Nucleus accumbens (tissue), 56 donors: ENCODE data around the gene TNFAIP2.
"Not testable (repeated sequence)": the region's sequence is repeated elsewhere in the genome, so short reads cannot be mapped to it uniquely, and the experiment has no call there.

Source experiments
- DNase-seq, 56 donors: peaks; one replicate each; lab custom pipeline; 2025; lab: John Stamatoyannopoulos, UW

The TNFAIP2 gene

GRCh38 chr14:103146141-103146709, 23.0 kb downstream of the TNFAIP2 start:
- no peak for DNase-seq

DNA sequence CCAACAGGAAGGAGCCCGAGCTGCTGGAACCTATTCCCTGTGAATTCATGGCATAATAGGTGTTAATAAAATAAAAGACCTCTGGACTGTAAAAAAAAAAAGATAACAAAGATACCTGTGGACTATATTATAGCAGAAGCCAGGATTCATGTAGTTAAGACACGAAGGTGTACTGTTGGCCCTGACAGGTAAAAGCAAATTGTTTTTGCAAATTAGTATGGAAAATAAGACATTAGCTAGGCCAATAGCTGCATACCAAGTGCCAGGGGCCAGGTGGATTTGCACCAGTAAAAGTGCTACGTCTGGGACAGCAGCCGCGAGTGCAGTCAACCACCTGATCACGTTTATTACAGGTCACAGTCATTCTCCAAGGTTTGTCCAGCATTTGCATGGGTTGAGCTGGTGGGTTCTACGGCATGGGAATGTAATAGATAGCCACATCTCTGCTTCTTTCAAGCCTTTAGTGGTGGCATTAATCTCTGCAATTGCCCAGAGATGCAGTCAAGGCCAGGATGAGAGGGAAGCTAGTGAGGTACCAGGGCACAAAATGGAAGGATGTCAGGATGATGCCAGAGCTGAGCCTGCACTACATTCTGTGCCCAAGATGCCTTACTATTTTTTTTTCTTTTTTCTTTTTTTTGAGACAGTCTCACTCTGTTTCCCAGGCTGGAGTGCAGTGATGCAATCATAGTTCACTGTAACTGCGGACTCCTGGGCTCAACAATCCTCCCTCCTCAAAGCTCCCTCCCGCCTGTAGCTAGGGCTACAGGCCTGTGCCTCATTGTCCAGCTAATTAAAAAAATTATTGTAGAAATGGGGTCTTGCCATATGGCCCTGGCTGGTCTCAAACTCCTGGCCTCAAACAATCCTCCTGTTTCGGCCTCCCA, 26.3 kb downstream of the TNFAIP2 start:
- no peak for DNase-seq

DNA sequence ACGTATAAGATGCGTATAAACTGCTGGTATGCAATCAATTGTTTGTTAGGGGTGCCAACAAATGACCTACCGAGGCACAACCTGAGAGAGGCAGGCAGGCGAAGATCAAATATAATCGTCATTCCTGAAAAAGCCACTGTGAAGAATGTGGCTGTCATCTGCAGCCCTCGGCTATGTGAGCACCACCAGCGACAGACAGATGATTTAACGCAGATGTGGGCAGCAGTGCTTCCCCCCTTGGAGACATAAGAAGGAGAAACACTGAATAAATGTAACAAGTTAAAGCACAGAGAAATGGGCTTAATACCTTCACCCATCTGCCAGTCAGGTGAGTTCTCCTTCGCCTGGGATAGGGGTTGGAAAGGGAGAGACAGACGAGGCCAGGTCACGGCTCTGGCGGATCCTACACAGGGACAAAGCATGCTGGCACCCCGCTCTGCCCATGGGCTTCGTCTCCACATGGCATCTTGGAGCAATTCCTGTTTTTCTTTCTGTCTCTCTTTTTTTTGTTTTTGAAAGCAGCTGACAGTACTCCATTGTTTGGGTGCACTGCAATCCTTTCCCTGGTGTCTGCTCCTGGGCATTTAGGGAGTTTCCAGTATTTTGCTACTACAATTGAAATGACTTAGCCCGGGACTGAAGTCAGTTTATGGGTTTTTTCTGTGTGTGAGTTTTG, 28.1 kb downstream of the TNFAIP2 start:
- DNase-seq, result peak in 6 of 56 donors; percentile 10 to 39 (median 16)

GRCh38 chr14:103155010-103155409, 31.7 kb downstream of the TNFAIP2 start:
- peak in 20 of 56 donors; percentile 8 to 63 (median 34) for DNase-seq

- not testable (repeated sequence) for DNase-seq
These were observed 32.2 kb downstream of the TNFAIP2 start for GRCh38 chr14:103155416-103155815.

- no peak for DNase-seq
These were observed 32.6 kb downstream of the TNFAIP2 start for GRCh38 chr14:103155826-103156394.

GRCh38 chr14:103156651-103157378, 33.6 kb downstream of the TNFAIP2 start:
- no peak for DNase-seq

DNA sequence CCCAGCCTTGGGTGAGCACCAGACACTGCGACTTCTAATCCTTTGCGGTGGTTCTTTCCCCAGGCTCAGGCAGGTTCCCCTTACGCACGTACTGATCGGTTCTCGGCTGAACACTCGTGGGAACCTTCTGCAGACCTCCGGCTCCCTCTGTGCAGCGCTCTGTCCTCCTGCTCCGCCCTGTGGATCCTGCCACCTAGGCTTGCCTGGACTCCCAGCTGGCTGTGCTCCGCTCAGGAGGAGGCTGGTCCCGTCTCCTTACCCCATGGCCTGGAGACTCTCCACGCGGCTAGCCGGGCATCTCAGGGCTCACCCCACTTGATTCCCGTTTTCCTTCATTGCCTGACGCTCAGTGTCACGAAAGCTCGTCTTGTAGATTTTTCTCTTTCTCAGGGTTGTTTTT, 34.7 kb downstream of the TNFAIP2 start:
- DNase-seq, result no peak

DNA sequence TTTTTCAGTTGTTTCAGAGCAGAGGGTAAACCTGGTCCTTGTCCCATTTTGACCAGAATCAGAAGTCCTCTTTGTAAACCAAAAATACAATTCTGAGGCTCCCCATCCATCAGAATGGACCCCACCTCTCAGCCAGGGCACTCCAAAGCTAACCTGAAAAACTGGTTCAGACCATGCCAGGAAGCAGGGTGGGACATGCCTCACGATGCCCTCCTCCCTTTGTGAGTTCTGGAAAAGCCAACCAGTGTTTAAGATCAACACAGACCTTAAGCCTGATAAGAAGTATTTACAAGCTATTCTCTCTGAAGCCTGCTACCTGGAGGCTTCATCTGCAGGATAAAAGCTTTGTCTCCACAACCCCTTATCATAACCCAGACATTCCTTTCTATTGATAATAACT, 35.4 kb downstream of the TNFAIP2 start:
- DNase-seq, result no peak

- no peak for DNase-seq
These were observed 37.2 kb downstream of the TNFAIP2 start for GRCh38 chr14:103160321-103161053.

DNA sequence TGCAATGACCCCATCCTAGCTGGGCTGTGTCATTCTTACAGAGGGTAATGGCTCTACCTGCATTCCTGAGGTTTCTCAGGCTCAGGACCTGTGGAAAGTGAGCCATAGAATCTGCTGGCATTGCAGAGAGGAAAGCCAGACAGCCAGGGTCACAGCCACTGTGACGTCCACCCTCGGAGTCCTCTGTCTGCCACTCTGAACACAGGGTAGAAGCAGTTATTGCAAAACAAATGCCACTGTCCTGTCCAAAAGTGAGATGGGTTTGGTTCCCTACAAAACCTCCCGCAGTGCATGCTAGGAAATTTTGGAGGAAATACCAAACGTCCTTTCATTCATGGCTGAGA, 37.8 kb downstream of the TNFAIP2 start:
- no peak for DNase-seq

DNA sequence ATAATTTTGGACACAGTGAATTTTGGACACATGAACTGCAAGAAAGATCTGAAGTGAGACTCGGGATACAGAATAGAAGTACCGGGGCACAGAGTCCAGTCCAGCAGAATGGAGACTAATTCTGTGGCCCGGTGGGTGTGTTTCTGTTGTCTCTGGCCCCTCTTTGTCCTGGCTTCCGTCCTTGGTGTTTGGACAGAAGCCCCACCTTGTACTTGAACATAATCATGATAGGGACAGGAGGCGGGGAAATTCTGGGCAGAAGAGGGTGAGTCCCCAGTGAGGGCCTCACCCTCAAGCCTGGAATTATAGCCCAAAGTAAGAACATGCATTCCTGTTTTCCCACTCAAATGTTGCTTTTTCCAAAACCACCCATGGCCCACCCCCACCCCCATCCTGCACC, 39.9 kb downstream of the TNFAIP2 start:
- DNase-seq, result no peak

- no peak for DNase-seq
These were observed 40.7 kb downstream of the TNFAIP2 start for GRCh38 chr14:103164006-103164405.

DNA sequence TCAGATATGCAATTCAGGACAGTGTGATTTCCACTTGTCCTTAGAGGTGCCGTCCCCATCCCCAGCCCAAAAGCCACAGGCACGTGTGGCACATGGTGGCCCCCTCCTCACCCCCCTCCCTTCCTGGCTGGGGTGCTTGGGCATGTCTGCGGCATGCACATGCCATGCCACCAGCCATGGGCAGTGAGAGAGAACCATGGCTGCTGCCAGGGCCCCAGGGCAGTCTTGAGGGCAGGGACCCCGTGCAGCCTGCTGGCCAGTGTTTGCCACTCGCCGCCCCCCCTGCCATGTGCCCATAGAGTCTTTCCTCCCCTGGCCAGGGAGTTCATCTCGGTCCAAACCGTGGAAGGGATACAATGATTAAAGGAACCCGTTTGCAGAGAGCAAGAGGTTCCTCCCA, 41.5 kb downstream of the TNFAIP2 start:
- DNase-seq, result no peak

DNA sequence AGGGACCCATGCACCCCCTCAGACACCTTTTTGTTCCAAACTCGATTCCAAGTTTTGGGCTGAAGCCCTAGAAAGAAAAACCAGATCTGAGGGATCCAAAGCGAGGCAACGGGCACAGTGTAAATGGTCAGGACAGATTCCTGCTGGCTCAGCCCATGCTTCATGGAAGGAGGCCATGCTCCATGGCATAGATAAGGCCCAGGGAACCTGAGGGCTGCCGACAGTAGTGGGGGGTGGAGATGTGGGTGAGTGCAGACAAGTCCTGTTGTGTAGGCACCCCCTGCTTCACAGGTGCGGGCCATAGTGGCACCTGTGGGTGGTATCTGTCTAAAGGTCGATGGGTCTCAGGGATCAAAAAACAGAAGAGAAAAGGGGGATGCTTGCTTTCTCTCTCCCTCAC, 42.1 kb downstream of the TNFAIP2 start:
- no peak for DNase-seq

DNA sequence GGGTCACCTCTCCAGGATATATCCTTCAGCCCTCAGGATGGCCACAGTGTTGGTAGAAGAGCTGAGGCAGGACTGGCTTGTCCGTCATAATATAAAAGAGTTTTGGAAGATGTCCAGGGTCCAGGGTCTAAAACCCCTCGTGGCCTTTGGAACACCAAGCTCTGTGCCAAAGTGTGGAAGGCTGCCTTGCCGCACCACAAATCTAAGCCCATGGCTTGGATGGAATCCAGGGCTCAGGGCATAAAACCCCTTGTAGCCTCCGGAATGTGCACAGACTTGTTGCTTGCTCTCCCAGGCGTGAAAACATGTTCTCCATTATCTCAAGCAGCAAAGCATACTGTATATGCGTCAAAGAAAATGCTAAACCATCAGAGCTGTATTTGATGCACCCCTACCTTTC, 46.7 kb downstream of the TNFAIP2 start:
- no peak for DNase-seq

GRCh38 chr14:103171206-103171605, 47.9 kb downstream of the TNFAIP2 start:
- DNase-seq, result not testable (repeated sequence)

DNA sequence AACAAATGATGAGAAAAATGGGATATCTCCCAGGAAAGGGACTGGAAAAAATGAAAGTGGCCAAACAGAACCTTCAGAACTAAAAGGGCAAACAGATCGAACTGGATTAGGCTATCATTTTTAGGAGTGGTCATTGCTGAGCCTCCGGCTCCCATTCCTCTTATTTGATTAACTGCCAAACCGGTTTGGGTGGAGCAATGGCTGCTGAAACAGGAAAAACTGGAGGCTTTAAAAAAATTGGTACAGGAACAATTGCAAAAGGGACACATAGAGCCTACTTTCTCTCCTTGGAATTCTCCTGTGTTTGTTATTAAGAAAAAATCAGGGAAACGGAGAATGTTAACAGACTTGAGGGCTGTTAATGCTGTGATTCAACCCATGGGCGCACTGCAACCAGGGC, 49.7 kb downstream of the TNFAIP2 start:
- no peak for DNase-seq

DNA sequence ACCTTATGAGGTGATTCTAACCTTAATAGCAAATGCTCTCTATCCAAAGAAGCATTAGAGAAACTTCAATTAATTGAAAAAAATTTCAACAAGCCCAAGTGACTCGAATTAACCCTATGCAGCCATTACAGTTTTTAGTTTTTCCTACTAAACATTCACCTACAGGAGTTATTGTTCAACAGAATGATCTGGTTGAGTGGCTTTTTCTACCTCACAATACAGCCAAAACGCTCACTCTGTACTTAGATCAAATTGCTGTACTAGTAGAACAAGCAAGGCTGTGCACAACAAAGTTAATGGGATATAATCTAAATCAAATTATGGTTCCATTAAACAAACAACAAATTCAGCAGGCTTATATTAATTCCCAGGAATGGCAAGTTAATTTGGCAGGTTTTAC, 50.6 kb downstream of the TNFAIP2 start:
- DNase-seq, result not testable (repeated sequence)

- DNase-seq, result not testable (repeated sequence)
These were observed 52.9 kb downstream of the TNFAIP2 start for GRCh38 chr14:103176176-103176575.
